GM12878 (cell line): ENCODE measurements around the gene RPS6KL1. TPM values are rescaled to one million over a fixed set of nuclear protein-coding genes. Genes with fewer than 3 reads are reported as not detected.
"Not testable (repeated sequence)": the region's sequence is repeated elsewhere in the genome, so short reads cannot be mapped to it uniquely, and the experiment has no call there.

Experiments used
- ATAC-seq: fragments of 200-7000 bp; cut with Tn5 transposase; 3 replicates; pipeline ENCODE4 v1.9.1; 2020; ENCODE audit warnings: mild to moderate bottlenecking, moderate library complexity
- BruUV-seq: library from RNA; stranded (reverse); fragments of 400-500 nt; replicated peaks from 2 replicates; lab custom pipeline; 2021; lab: Mats Ljungman, UMichigan
- CTCF ChIA-PET: fragments of 300-600 bp; sonication (Branson Sonifier 250); formaldehyde crosslinking; extraction: SDS; loops from one replicate; lab custom pipeline; 2021; ENCODE audit warnings: inconsistent platforms; lab: Yijun Ruan, JAX
- POLR2A ChIA-PET: fragments of 350-600 bp; formaldehyde crosslinking; extraction: SDS; loops from one replicate; lab custom pipeline; 2021; ENCODE audit warnings: inconsistent platforms; lab: Charles Lee
- RAD21 ChIA-PET: fragments of 300-600 bp; sonication (Branson Sonifier 250); formaldehyde crosslinking; loops from one replicate; lab custom pipeline; 2023; ENCODE audit warnings: antibody characterized with exemption; ENCODE audit not compliant: unreplicated experiment; lab: Charles Lee
- SMC1A ChIA-PET: fragments of 300-600 bp; sonication (Branson Sonifier 250); formaldehyde crosslinking; loops from one replicate; lab custom pipeline; 2023; ENCODE audit not compliant: unreplicated experiment, uncharacterized antibody; lab: Charles Lee
- DNase-seq: peaks from one replicate; pipeline ENCODE4 v3.0.0-alpha.2; 2011; ENCODE audit warnings: low read depth, low spot score
- FAIRE-seq: peaks from 3 replicates; lab custom pipeline; 2011; peaks lifted over from hg19 to GRCh38; lab: Jason Lieb, UNC
- H2AFZ ChIP-seq: 2 replicates; pipeline ENCODE4 v1.6.0; 2011; ENCODE audit warnings: low read depth, low read length, control low read depth; ENCODE audit not compliant: control insufficient read depth
- H3K27ac ChIP-seq: 2 replicates; pipeline ENCODE4 v1.5.1; 2011; ENCODE audit warnings: control low read depth; ENCODE audit not compliant: control insufficient read depth, insufficient read depth
- H3K27me3 ChIP-seq, 2 experiments: replicated peaks in 1 of 2; 2 replicates each; pipeline versions ENCODE4 v1.6.0 to v1.6.1; 2011; ENCODE audit warnings: low read length in 1 of 2; ENCODE audit not compliant: control insufficient read depth in 2 of 2, insufficient read depth in 2 of 2
- H3K36me3 ChIP-seq, 2 experiments: 2 replicates each; pipeline ENCODE4 v1.5.1; 2011; ENCODE audit warnings: low read length in 1 of 2; ENCODE audit not compliant: control insufficient read depth in 2 of 2, insufficient read depth in 2 of 2
- H3K4me1 ChIP-seq: 2 replicates; pipeline ENCODE4 v1.6.1; 2011; ENCODE audit warnings: mild to moderate bottlenecking, low read length, moderate library complexity, mixed read lengths; ENCODE audit not compliant: control insufficient read depth, insufficient read depth
- H3K4me2 ChIP-seq: 2 replicates; pipeline ENCODE4 v1.6.0; 2011; ENCODE audit warnings: control low read depth; ENCODE audit not compliant: control insufficient read depth, insufficient read depth
- H3K4me3 ChIP-seq: fragments of 200-600 bp; sonication (generic); 2 replicates; pipeline ENCODE4 v1.5.1; 2016
- H3K79me2 ChIP-seq: 2 replicates; pipeline ENCODE4 v1.6.0; 2011; ENCODE audit warnings: low read length; ENCODE audit not compliant: control insufficient read depth, insufficient read depth
- H3K9ac ChIP-seq: 2 replicates; pipeline ENCODE4 v1.8.0; 2011; ENCODE audit warnings: low read length, control low read depth, mixed read lengths; ENCODE audit not compliant: control insufficient read depth, insufficient read depth
- H3K9me3 ChIP-seq: replicated peaks from 3 replicates; pipeline ENCODE4 v1.5.1; 2011; ENCODE audit warnings: mild to moderate bottlenecking, low read length; ENCODE audit not compliant: control insufficient read depth, insufficient read depth
- H4K20me1 ChIP-seq: 2 replicates; pipeline ENCODE4 v1.6.0; 2011; ENCODE audit not compliant: control insufficient read depth, insufficient read depth
- BCL3 ChIP-seq: IDR thresholded peaks from 2 replicates; pipeline ENCODE4 v1.6.1; 2011; ENCODE audit warnings: borderline replicate concordance, low read depth, mild to moderate bottlenecking, moderate library complexity, low read length; ENCODE audit not compliant: insufficient read depth, poor library complexity, severe bottlenecking
- NRF1 ChIP-seq: conservative IDR thresholded peaks from 2 replicates; pipeline ENCODE4 v1.6.1; 2011; ENCODE audit warnings: mild to moderate bottlenecking, low read depth, low read length, improper control_type of control experiment
- SMARCA5 ChIP-seq: fragments of 450-650 bp; IDR thresholded peaks from 2 replicates; pipeline ENCODE4 v1.6.1; 2017; ENCODE audit warnings: mild to moderate bottlenecking
- SPI1 ChIP-seq: IDR thresholded peaks from 2 replicates; pipeline ENCODE4 v1.6.1; 2011; ENCODE audit warnings: low read depth, mild to moderate bottlenecking, low read length, moderate library complexity, borderline replicate concordance; ENCODE audit not compliant: insufficient read depth
- USF2 ChIP-seq: IDR thresholded peaks from 2 replicates; pipeline ENCODE4 v1.6.1; 2011; ENCODE audit warnings: low read depth, low read length, improper control_type of control experiment, borderline replicate concordance
- WRNIP1 ChIP-seq: IDR thresholded peaks from 2 replicates; pipeline ENCODE4 v1.6.1; 2011; ENCODE audit warnings: low read depth, low read length, improper control_type of control experiment, borderline replicate concordance
- WGBS: methylation state at CpG from one replicate; pipeline ENCODE4 v1.1.6; 2016; ENCODE audit warnings: low lambda C conversion rate; ENCODE audit not compliant: insufficient replicate concordance, insufficient coverage; ENCODE audit errors: missing lambda C conversion rate; 5-methylcytosine and 5-hydroxymethylcytosine counted together
- in situ Hi-C: fragments of 300-500 bp; cut with MboI; formaldehyde crosslinking; loops from 9 replicates; pipeline ENCODE4 v1.14.3; 2018; ENCODE audit warnings: mixed read lengths
- intact Hi-C: fragments of 100-400 bp; cut with micrococcal nuclease; formaldehyde crosslinking; loops from one replicate; pipeline ENCODE4 v1.14.2; 2022; ENCODE audit not compliant: unreplicated experiment
- polyA plus RNA-seq, 11 experiments: library from polyadenylated mRNA; depleted of rRNA in 4 of 11; unstranded in 6 of 11; stranded (reverse) in 5 of 11; fragments of >200 nt; fragmentation: Nextera tagmentation in 4 of 11; fragmentation: Illumina TruSeq in 1 of 11; extraction: Ambion mirVana in 4 of 11; extraction: Trizol in 1 of 11; gene quantifications; 1 replicate in 1 of 11; 2 replicates in 10 of 11; pipeline versions ENCODE4 v1.2.1 to v1.2.3, GENCODE V29; 2011 to 2016; ENCODE audit warnings: inconsistent platforms in 2 of 11, missing spikeins in 2 of 11, low read depth in 1 of 11
- total RNA-seq, 4 experiments: library from RNA; depleted of rRNA in 3 of 4; stranded (reverse); fragments of >200 nt in 3 of 4; fragmentation: Illumina TruSeq in 1 of 4; extraction: Trizol in 1 of 4; gene quantifications; 2 replicates each; pipeline versions ENCODE4 v1.2.1 to v1.2.3, GENCODE V29; 2013 to 2021

The RPS6KL1 gene
- total and polyA plus RNA-seq, 10 of the 15 experiments (the other 5 are each of a cell fraction or from before 2014, with no cell fraction given) = 0.04 to 4.2 (median 2.0) TPM

- TF ChIP-seq USF2 (no peak), SMARCA5 (no peak), SPI1 (no peak), WRNIP1 (no peak), NRF1 (no peak), BCL3 (no peak)
Observed at GRCh38 chr14:74932401-74932901, 9.4 kb upstream of the RPS6KL1 start (continued).

GRCh38 chr14:74931744-74932143, 8.7 kb upstream of the RPS6KL1 start:
- RAD21 ChIA-PET, intact Hi-C loops, H3K4me2 ChIP-seq, in situ Hi-C loops, H3K27ac ChIP-seq, H2AFZ ChIP-seq, H3K27me3 ChIP-seq, H4K20me1 ChIP-seq, ATAC-seq, DNase-seq, H3K9me3 ChIP-seq, H3K79me2 ChIP-seq, H3K4me3 ChIP-seq, FAIRE-seq, BruUV-seq, H3K36me3 ChIP-seq, H3K9ac ChIP-seq: not testable (repeated sequence)
- ChIA-PET SMC1A (interaction anchor here (2.1 kb wide), 1 partner anchor 10 kb away, joined by 5 read pairs; no protein-coding TSS in a partner anchor), CTCF (interaction anchor here (0.6 to 1.3 kb wide), 6 partner anchors 13 to 374 kb away, joined by 3 to 6 read pairs (median 4); no protein-coding TSS in a partner anchor), POLR2A (interaction anchor here (1.7 kb wide), 1 partner anchor 9 kb away, joined by 5 read pairs; no protein-coding TSS in a partner anchor)
- WGBS = 62% methylated on average over 7 of the region's 9 CpGs
- peaks cover 11% of the 10 kb centered on the region; the same call in 1 of the 2 replicates for H3K4me1 ChIP-seq
